Skeletal muscle satellite cell (primary cell): ENCODE data around the gene GABBR1.

Source experiments
- H3K27me3 ChIP-seq: 2 replicates; pipeline ENCODE4 v1.7.0; 2013; ENCODE audit warnings: low read length; ENCODE audit not compliant: control insufficient read depth, insufficient read depth
- H3K36me3 ChIP-seq: 2 replicates; pipeline ENCODE4 v1.7.0; 2013; ENCODE audit warnings: mild to moderate bottlenecking, control low read depth, low read length; ENCODE audit not compliant: insufficient read depth
- H3K4me1 ChIP-seq: 2 replicates; pipeline ENCODE4 v1.7.0; 2013; ENCODE audit warnings: low read length; ENCODE audit not compliant: control insufficient read depth, insufficient read depth
- H3K4me2 ChIP-seq: 2 replicates; pipeline ENCODE4 v1.7.0; 2013; ENCODE audit warnings: mild to moderate bottlenecking, low read length
- H3K4me3 ChIP-seq: 2 replicates; pipeline ENCODE4 v1.7.0; 2013; ENCODE audit warnings: low read length
- H3K9ac ChIP-seq: 2 replicates; pipeline ENCODE4 v1.7.0; 2013; ENCODE audit warnings: mild to moderate bottlenecking, low read depth, low read length, moderate library complexity
- H3K9me3 ChIP-seq: replicated peaks from 2 replicates; pipeline ENCODE4 v1.7.0; 2013; ENCODE audit warnings: mild to moderate bottlenecking, control low read depth, low read length

The GABBR1 gene

DNA sequence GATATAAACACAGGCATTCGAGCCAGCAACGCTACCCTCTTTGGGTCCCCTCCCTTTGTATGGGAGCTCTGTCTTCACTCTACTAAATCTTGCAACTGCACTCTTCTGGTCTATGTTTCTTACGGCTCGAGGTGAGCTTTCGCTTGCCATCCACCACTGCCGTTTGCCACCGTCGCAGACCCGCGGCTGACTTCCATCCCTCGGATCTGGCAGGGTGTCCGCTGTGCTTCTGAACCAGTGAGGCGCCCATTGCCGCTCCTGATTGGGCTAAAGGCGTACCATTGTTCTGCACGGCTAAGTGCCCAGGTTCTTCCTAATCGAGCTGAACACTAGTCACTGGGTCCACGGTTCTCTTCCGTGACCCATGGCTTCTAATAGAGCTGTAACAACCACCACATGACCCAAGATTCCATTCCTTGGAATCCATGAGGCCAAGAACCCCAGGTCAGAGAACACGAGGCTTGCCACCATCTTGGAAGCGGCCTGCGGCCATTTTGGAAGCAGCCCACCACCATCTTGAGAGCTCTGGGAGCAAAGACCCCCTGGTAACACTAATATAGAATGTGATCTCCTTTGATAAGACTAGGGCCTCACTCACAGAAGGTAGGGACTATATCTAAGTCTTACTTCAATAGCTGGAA lies 74.4 kb downstream of the GABBR1 start:
- Histone ChIP-seq H3K4me1 (no peaks in the 10 kb centered on the region), H3K9ac (no peak overlapping the region), H3K4me3 (no peak overlapping the region), H3K36me3 (no peaks in the 10 kb centered on the region), H3K9me3 (no peaks in the 10 kb centered on the region), H3K27me3 (peaks cover 12% of the 10 kb centered on the region), H3K4me2 (no peak overlapping the region)

DNA sequence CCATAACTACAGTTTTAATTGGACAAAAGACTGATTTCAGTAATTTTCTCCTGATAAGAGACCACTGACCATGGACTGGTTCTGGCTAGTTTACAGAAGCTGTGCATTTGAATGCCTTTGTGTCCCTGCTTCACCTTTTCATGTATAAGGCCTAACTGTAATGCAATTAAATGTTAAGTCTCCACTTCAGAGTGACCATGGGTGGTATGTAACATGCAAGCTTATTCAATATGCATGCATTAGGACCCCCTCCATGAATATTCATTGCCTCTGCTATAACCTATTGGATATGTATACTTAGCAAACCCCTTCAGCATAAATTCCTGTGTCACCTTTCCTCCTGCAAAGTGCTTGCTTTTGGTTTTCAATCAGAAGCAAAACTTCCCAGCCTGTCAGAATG lies 75.7 kb downstream of the GABBR1 start:
- no peak overlapping the region for H3K4me3 ChIP-seq
- no peak overlapping the region for H3K4me2 ChIP-seq
- no peaks in the 10 kb centered on the region for H3K36me3 ChIP-seq
- no peak overlapping the region for H3K9ac ChIP-seq
- H3K4me1 ChIP-seq, result no peaks in the 10 kb centered on the region
- H3K27me3 ChIP-seq, result peaks cover 22% of the 10 kb centered on the region
- no peaks in the 10 kb centered on the region for H3K9me3 ChIP-seq

DNA sequence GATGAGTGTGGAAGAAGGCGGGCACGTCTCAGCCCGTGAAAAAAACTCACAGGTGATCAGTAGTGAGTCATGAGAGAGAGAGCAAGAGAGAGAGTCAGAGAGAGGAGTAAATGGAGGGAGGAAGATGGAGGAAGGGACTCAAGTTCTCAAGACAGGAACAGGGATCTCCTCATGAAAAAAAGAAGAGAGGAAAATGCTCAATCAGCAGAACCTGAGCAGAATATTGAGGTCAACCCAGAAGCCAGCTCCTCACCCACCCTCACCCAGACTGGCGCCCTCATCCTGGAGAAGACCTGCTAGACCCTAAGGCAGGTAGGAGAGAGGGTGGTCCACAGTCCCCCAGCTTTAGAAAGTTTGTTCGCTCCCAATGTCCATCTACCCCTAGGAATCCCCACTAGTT lies 78.2 kb downstream of the GABBR1 start:
- no peak overlapping the region for H3K4me3 ChIP-seq
- no peaks in the 10 kb centered on the region for H3K4me1 ChIP-seq
- H3K9ac ChIP-seq, result no peak overlapping the region
- H3K9me3 ChIP-seq, result no peaks in the 10 kb centered on the region
- no peaks in the 10 kb centered on the region for H3K36me3 ChIP-seq
- H3K4me2 ChIP-seq, result no peak overlapping the region
- H3K27me3 ChIP-seq, result peaks cover 24% of the 10 kb centered on the region

DNA sequence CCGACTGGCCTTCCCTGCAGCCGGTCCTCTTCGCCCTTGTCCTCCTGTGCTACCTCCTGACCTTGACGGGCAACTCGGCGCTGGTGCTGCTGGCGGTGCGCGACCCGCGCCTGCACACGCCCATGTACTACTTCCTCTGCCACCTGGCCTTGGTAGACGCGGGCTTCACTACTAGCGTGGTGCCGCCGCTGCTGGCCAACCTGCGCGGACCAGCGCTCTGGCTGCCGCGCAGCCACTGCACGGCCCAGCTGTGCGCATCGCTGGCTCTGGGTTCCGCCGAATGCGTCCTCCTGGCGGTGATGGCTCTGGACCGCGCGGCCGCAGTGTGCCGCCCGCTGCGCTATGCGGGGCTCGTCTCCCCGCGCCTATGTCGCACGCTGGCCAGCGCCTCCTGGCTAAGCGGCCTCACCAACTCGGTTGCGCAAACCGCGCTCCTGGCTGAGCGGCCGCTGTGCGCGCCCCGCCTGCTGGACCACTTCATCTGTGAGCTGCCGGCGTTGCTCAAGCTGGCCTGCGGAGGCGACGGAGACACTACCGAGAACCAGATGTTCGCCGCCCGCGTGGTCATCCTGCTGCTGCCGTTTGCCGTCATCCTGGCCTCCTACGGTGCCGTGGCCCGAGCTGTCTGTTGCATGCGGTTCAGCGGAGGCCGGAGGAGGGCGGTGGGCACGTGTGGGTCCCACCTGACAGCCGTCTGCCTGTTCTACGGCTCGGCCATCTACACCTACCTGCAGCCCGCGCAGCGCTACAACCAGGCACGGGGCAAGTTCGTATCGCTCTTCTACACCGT lies 79.5 kb downstream of the GABBR1 start:
- Histone ChIP-seq H3K36me3 (no peaks in the 10 kb centered on the region), H3K9ac (no peak overlapping the region), H3K4me1 (no peaks in the 10 kb centered on the region), H3K27me3 (peaks cover 26% of the 10 kb centered on the region), H3K4me2 (peak overlapping the region; percentile 23), H3K9me3 (no peaks in the 10 kb centered on the region), H3K4me3 (peak overlapping the region; percentile 24)

DNA sequence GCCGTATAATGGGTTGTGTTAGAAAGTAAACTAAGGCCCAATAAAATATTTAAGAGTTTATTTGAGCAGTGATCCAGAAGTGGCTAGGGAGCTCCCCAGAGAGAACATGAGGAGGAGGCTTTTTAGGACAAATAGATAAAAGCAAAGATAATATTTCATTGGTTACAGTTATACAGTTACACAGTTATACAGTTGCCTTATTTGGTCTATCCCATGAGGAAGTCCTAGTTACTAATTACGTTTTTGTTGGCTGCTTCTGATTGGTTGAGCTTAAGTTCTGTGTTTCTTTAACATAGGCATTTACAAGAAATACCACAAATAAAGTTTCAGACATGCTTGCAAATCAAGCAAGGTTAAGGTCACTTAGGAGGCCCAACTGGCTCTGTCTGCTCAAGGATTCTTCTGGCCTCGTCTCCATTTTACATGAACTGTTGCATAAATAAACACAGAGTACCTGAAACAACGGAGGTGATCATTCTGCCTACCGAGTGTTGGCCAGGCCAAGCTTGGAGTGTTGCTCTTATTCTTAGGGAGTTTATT lies 80.4 kb downstream of the GABBR1 start:
- Histone ChIP-seq H3K9ac (no peak overlapping the region), H3K27me3 (peaks cover 26% of the 10 kb centered on the region), H3K4me1 (no peaks in the 10 kb centered on the region), H3K4me2 (no peak overlapping the region), H3K36me3 (no peaks in the 10 kb centered on the region), H3K9me3 (no peaks in the 10 kb centered on the region), H3K4me3 (no peak overlapping the region)

DNA sequence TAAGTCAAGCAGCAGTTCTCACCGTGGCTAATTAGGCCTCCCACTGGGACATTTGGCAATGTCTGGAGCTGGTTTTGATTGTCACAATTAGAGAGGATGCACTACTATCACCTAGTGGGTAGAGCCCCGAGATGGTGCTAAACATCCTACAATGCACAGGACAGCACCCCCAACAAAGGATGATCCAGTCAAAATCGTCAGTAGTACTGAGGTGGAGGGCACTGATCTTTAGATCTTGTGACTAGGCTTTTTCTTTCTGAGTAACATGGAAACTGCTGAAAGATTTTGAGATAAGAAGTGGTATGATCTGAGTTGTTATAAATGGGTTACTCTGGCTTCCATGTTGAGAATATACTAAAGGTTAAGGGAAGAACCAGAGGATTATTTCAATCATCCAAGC lies 85.4 kb downstream of the GABBR1 start:
- Histone ChIP-seq H3K36me3 (no peaks in the 10 kb centered on the region), H3K9ac (no peak overlapping the region), H3K4me1 (no peaks in the 10 kb centered on the region), H3K9me3 (no peaks in the 10 kb centered on the region), H3K4me3 (no peak overlapping the region), H3K4me2 (no peak overlapping the region), H3K27me3 (peaks cover 5% of the 10 kb centered on the region)

DNA sequence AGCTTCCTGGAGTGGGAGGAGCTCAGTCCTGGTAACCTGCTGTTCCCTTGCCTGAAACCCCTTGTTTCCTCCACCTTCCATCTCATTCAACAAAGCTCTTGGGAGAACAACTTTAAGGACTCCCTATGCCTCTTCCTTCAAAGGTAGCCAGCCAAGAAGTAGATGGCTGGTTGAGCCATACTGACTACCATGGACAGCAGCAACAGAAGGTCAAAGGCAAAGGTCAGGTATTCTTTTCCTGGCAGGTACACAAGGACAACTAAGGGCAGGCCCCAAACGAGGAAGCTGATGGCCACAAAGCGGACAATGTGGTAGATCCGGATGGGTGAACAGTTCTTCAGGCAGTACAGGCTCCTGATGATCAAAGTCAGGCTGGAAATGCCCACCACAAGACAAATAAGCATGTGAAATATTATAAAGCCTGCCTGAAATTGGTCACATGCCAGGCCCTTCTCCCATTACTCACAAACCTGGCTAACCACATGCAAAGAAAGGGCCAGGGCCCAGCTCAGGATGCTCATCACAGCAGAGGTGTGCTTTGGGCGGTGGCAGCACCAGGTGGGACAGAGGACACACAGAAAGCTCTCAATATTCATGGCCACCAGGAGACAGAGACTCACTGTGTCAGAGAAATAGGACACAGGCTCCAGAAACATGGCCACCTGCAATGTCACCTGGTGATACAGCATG lies 95.1 kb downstream of the GABBR1 start:
- no peak overlapping the region for H3K4me2 ChIP-seq
- no peaks in the 10 kb centered on the region for H3K9me3 ChIP-seq
- H3K4me1 ChIP-seq, result no peaks in the 10 kb centered on the region
- H3K9ac ChIP-seq, result no peak overlapping the region
- no peaks in the 10 kb centered on the region for H3K27me3 ChIP-seq
- H3K36me3 ChIP-seq, result no peaks in the 10 kb centered on the region
- H3K4me3 ChIP-seq, result no peak overlapping the region

DNA sequence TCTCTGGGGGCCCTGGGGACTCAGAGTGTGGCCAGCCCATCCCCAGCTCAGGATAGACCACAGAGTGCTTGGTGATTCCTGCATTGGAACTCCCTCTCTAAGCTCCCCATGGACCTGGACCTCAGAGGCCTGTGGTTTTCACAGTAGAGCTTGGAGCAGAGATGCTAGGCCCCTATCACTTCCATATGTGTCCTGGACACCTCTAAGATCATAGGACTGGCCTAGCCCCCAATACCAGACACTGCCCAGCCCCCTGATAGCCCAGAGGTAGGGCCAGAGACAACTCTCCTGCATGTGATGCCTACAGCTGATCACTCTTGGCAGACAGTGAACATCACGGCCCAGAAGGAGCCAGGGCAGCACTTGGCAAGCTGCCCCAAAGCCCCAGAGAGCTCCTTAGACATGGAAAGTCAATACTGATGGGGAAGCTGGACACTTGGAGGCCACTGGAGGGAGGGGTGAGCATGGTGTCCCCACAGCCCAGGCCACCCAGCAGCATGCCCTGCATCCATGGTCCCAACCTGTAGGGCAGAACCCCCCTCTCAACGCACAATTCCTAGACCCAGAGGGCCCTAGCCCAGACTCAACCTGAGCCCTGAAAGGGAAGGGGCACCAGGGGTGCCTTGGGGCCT lies 100.5 kb downstream of the GABBR1 start:
- no peak overlapping the region for H3K4me3 ChIP-seq
- H3K9me3 ChIP-seq, result peaks cover 6% of the 10 kb centered on the region
- H3K4me1 ChIP-seq, result no peaks in the 10 kb centered on the region
- no peak overlapping the region for H3K4me2 ChIP-seq
- no peaks in the 10 kb centered on the region for H3K36me3 ChIP-seq
- no peak overlapping the region for H3K9ac ChIP-seq
- no peaks in the 10 kb centered on the region for H3K27me3 ChIP-seq

DNA sequence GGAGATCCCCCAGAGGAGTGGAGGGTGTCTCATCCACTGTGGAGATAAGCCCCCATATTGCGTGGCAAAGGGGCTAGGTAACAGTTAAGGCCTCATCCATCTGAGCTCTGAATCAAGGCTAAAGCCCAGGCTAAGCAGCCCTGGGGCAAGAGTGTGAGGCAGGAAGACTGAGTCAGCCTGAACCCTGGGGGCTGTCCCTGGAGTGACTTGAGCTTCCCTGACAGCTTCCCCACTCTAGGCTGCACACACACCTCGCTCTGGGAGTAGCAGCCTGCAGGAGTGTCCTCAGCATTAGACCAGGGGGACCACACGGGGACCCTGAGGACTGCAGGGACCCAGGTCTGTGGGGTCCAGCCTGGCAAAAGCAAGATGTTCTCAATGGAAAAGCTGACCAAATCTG lies 101.3 kb downstream of the GABBR1 start:
- H3K36me3 ChIP-seq, result no peaks in the 10 kb centered on the region
- H3K4me3 ChIP-seq, result no peak overlapping the region
- no peaks in the 10 kb centered on the region for H3K4me1 ChIP-seq
- H3K9ac ChIP-seq, result no peak overlapping the region
- no peak overlapping the region for H3K4me2 ChIP-seq
- no peaks in the 10 kb centered on the region for H3K27me3 ChIP-seq
- peaks cover 6% of the 10 kb centered on the region for H3K9me3 ChIP-seq

DNA sequence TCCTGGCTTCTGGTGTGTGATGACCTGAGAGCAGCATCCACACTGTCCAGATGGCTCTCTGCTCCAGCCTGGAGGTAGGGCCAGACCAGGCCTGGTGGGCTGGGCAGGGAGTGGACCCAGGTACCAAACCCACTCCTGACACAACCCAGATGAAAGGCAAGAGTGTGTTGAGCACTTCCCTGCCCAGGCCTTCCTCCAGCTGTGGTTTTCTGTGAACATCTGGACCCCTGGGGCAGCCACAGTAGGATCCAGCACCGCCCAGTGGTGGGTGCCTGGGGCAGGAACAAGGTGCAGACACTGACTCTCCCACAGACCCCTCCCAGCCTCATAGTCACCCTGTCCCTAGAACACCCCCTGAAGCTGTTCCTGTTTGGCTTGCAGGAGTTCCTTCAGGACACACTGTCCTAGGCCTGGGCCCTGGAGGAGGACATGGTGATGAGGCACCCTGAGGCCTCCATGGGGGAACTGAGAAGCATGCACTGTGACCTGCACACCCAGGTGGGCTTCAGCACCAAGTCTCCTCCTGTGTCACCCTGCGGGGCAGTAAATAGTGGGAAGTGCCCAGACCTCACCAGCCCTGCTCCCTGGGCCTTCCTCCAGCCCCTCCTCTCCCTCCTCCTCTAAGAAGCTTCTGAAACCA lies 102.2 kb downstream of the GABBR1 start:
- Histone ChIP-seq H3K36me3 (no peaks in the 10 kb centered on the region), H3K4me1 (no peaks in the 10 kb centered on the region), H3K9ac (no peak overlapping the region), H3K27me3 (no peaks in the 10 kb centered on the region), H3K4me3 (no peak overlapping the region), H3K4me2 (no peak overlapping the region), H3K9me3 (peaks cover 6% of the 10 kb centered on the region)

DNA sequence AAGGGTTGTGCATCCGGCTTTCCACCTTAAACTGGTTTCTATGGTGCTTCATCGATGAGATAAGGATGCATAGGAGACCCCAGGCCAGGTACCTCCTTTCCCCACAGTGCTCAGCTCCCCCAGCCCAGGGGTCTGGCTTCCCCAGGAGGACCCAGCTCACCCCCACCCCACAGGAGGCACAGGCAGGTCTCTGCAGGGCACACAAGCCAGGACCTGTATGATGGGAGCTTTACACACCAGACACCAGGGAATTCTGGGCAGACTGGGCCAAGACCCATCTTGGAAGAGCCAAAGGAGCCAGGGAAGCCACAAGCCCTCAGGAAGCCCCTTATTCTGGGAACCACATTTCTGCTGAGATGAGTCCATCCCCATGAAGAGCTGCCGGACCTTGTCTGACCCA lies 103.0 kb downstream of the GABBR1 start:
- Histone ChIP-seq H3K4me3 (no peak overlapping the region), H3K36me3 (no peaks in the 10 kb centered on the region), H3K9ac (no peak overlapping the region), H3K9me3 (peaks cover 6% of the 10 kb centered on the region), H3K4me1 (no peaks in the 10 kb centered on the region), H3K4me2 (no peak overlapping the region), H3K27me3 (no peaks in the 10 kb centered on the region)
